H1 (cell line): ENCODE data around the gene TOP1. TPM values are rescaled to one million over a fixed set of nuclear protein-coding genes. Genes with fewer than 3 reads are reported as not detected.

Experiments
- BCL11A ChIP-seq, 2 experiments: IDR thresholded peaks; one replicate each; pipeline ENCODE4 v1.6.1; 2011; ENCODE audit warnings: low read depth in 2 of 2, low read length in 2 of 2, mild to moderate bottlenecking in 2 of 2
- EP300 ChIP-seq, 2 experiments: IDR thresholded peaks; 1 replicate in 1 of 2; 2 replicates in 1 of 2; pipeline ENCODE4 v1.6.1; 2011 to 2012; ENCODE audit warnings: low read depth in 2 of 2, low read length in 2 of 2, mild to moderate bottlenecking in 2 of 2, borderline replicate concordance in 1 of 2, inconsistent platforms in 1 of 2, moderate library complexity in 1 of 2
- POU5F1 ChIP-seq: IDR thresholded peaks from 2 replicates; pipeline ENCODE4 v1.6.1; 2011; ENCODE audit warnings: low read depth, mild to moderate bottlenecking, low read length, moderate library complexity
- RAD21 ChIP-seq, 2 experiments: IDR thresholded peaks in 1 of 2; conservative IDR thresholded peaks in 1 of 2; 2 replicates each; pipeline ENCODE4 v1.6.1; 2011; ENCODE audit warnings: low read depth in 2 of 2, low read length in 2 of 2, improper control_type of control experiment in 1 of 2, inconsistent platforms in 1 of 2, mild to moderate bottlenecking in 1 of 2, moderate library complexity in 1 of 2
- RNF2 ChIP-seq: fragments of 200-900, 300-1000 bp; sonication (generic); IDR thresholded peaks from 2 replicates; pipeline ENCODE4 v1.7.1; 2016; ENCODE audit warnings: borderline replicate concordance, low read depth, mild to moderate bottlenecking, antibody characterized with exemption, low read length; ENCODE audit not compliant: poor library complexity, severe bottlenecking; ENCODE audit errors: missing control alignments
- SUZ12 ChIP-seq: fragments of 200-600 bp; sonication (generic); IDR thresholded peaks from 2 replicates; pipeline ENCODE4 v1.6.1; 2012; ENCODE audit warnings: mild to moderate bottlenecking, inconsistent platforms, low read length, moderate library complexity, mixed read lengths
- TCF12 ChIP-seq: IDR thresholded peaks from 2 replicates; pipeline ENCODE4 v1.6.1; 2011; ENCODE audit warnings: low read depth, mild to moderate bottlenecking, low read length
- polyA plus RNA-seq, 7 experiments: library from polyadenylated mRNA; depleted of rRNA in 3 of 7; stranded (reverse) in 5 of 7; unstranded in 2 of 7; fragments of >200 nt in 5 of 7; fragments of 200-250 nt in 2 of 7; gene quantifications; 1 replicate in 5 of 7; 2 replicates in 1 of 7; 4 replicates in 1 of 7; pipeline versions ENCODE4 v1.2.1 to v1.2.3, GENCODE V29; 2011 to 2013; ENCODE audit warnings: missing spikeins in 2 of 7, mixed read lengths in 2 of 7
- total RNA-seq: library from RNA; stranded (reverse); fragmentation: NEBNext Ultra II Directional; extraction: Animal tissue kit (Norgen Biotek cat#: 25700); gene quantifications from 2 replicates; pipeline ENCODE4 v1.2.1, GENCODE V29; 2021
- TF ChIP-seq, protein P1 (sequence below): IDR thresholded peaks from 2 replicates; pipeline ENCODE4 v1.6.1; 2012; ENCODE audit warnings: low read length, inconsistent platforms

Gene TOP1
- total and polyA plus RNA-seq, 2 of the 8 experiments (the other 6 are each of a cell fraction or from before 2014, with no cell fraction given), result 7.4 to 108 TPM

DNA sequence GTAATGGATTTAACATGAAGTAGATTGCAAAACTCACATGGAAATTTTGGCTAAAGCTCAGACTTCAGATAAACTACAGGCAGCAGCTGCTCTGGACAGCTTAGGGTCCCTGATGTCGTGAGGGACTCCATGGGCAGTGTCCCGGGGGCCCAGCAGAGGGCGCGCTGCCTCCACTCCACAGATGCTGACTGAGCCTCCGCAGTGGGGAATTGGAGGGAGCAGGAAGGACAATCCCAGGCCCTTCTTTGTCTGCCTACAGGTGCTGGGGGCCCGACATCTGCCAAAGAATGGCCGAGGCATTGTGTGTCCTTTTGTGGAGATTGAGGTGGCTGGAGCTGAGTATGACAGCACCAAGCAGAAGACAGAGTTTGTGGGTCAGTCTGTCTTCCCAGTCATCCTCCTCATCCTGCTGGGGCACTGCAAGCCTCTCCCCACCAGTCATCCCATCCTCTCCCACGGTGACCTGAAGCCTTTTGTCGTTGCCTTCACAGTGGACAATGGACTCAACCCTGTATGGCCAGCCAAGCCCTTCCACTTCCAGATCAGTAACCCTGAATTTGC, 144.6 kb downstream of the TOP1 start (continued):
- peak; percentile 94 to 98 for TF ChIP-seq RAD21 (IDR thresholded peaks at IDR 0.05 in 1 of 2, conservative IDR thresholded peaks at IDR 0.05 in 1 of 2; ENCODE audit: low read depth in 2 of 2, low read length in 2 of 2)
- no peak for TF ChIP-seq BCL11A (IDR thresholded peaks at IDR 0.05; ENCODE audit: low read depth in 2 of 2, low read length in 2 of 2)
- no peak for TF ChIP-seq SUZ12
- no peak for TF ChIP-seq POU5F1
- TF ChIP-seq RNF2, result no peak
- no peak for TF ChIP-seq EP300 (IDR thresholded peaks at IDR 0.05; ENCODE audit: borderline replicate concordance in 1 of 2, low read depth in 2 of 2, low read length in 2 of 2)
- 0 out of 2 replicates have a peak, but pooled peaks have one; percentile 38 for TF ChIP-seq TCF12
- TF ChIP-seq, protein P1, sequence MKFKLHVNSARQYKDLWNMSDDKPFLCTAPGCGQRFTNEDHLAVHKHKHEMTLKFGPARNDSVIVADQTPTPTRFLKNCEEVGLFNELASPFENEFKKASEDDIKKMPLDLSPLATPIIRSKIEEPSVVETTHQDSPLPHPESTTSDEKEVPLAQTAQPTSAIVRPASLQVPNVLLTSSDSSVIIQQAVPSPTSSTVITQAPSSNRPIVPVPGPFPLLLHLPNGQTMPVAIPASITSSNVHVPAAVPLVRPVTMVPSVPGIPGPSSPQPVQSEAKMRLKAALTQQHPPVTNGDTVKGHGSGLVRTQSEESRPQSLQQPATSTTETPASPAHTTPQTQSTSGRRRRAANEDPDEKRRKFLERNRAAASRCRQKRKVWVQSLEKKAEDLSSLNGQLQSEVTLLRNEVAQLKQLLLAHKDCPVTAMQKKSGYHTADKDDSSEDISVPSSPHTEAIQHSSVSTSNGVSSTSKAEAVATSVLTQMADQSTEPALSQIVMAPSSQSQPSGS, result no peak
